Neural cell (in vitro differentiated cells): ENCODE measurements around the gene COIL.

Source experiments
- CTCF ChIP-seq: fragments of 450-650 bp; IDR thresholded peaks from 2 replicates; pipeline ENCODE4 v1.5.1; 2014; ENCODE audit warnings: antibody characterized with exemption, mild to moderate bottlenecking, moderate library complexity; ENCODE audit not compliant: poor library complexity, severe bottlenecking
- POLR2AphosphoS5 ChIP-seq: IDR thresholded peaks from 2 replicates; pipeline ENCODE4 v1.6.1; 2012
- RAD21 ChIP-seq: fragments of 450-650 bp; conservative IDR thresholded peaks from 2 replicates; pipeline ENCODE4 v1.6.1; 2014; ENCODE audit warnings: antibody characterized with exemption, mild to moderate bottlenecking, moderate library complexity
- SMC3 ChIP-seq: fragments of 450-650 bp; conservative IDR thresholded peaks from 2 replicates; pipeline ENCODE4 v1.6.1; 2014; ENCODE audit warnings: antibody characterized with exemption, mild to moderate bottlenecking, moderate library complexity; ENCODE audit not compliant: poor library complexity

- TF ChIP-seq CTCF (no peak), RAD21 (no peak), SMC3 (no peak), POLR2AphosphoS5 (no peak)
These were observed 23.2 kb downstream of the COIL start for GRCh38 chr17:56937687-56938086.
